ENCODE data around the gene OLFML2B. TPM values are rescaled to one million over a fixed set of nuclear protein-coding genes. Genes with fewer than 3 reads are reported as not detected.

OLFML2B gene
- total RNA-seq, 4 donors from 2014 or later, result 0.70 to 2.5 (median 1.9) TPM

- H3K36me3 ChIP-seq, result no peaks in the 10 kb centered on the region
- no peak overlapping the region for H3K27ac ChIP-seq
- no peaks in the 10 kb centered on the region for H3K4me1 ChIP-seq
- DNase-seq, result no peak
- TF ChIP-seq CTCF (IDR thresholded peaks at IDR 0.05) (peak in 2 of 6 experiments; percentile 9 to 16), POLR2A (IDR thresholded peaks at IDR 0.05) (no peak)
- no peaks in the 10 kb centered on the region for H3K9me3 ChIP-seq
- no peaks in the 10 kb centered on the region for H3K27me3 ChIP-seq
- H3K4me3 ChIP-seq, result no peak overlapping the region
Observed at GRCh38 chr1:162040657-162041056, 17.0 kb upstream of the OLFML2B start.

GRCh38 chr1:162040001-162040400 lies 16.3 kb upstream of the OLFML2B start:
- no peaks in the 10 kb centered on the region for H3K9me3 ChIP-seq
- no peak for DNase-seq
- H3K27me3 ChIP-seq, result no peaks in the 10 kb centered on the region
- H3K27ac ChIP-seq, result no peak overlapping the region
- no peaks in the 10 kb centered on the region for H3K4me1 ChIP-seq
- TF ChIP-seq POLR2A (IDR thresholded peaks at IDR 0.05) (no peak), CTCF (IDR thresholded peaks at IDR 0.05) (no peak)
- H3K36me3 ChIP-seq, result no peaks in the 10 kb centered on the region
- H3K4me3 ChIP-seq, result no peak overlapping the region

GRCh38 chr1:162038624-162039023 lies 15.0 kb upstream of the OLFML2B start:
- DNase-seq, result no peak
- no peak for TF ChIP-seq CTCF (IDR thresholded peaks at IDR 0.05)
- no peak for TF ChIP-seq POLR2A (IDR thresholded peaks at IDR 0.05)
- Histone ChIP-seq H3K27ac (no peak overlapping the region), H3K4me1 (no peaks in the 10 kb centered on the region), H3K9me3 (no peaks in the 10 kb centered on the region), H3K36me3 (no peaks in the 10 kb centered on the region), H3K27me3 (no peaks in the 10 kb centered on the region), H3K4me3 (no peak overlapping the region)

GRCh38 chr1:162036163-162036562 lies 12.5 kb upstream of the OLFML2B start:
- no peak for TF ChIP-seq POLR2A (IDR thresholded peaks at IDR 0.05)
- TF ChIP-seq CTCF (IDR thresholded peaks at IDR 0.05), result no peak
- H3K4me1 ChIP-seq, result no peaks in the 10 kb centered on the region
- no peak overlapping the region for H3K27ac ChIP-seq
- H3K9me3 ChIP-seq, result no peaks in the 10 kb centered on the region
- no peaks in the 10 kb centered on the region for H3K36me3 ChIP-seq
- H3K27me3 ChIP-seq, result no peaks in the 10 kb centered on the region
- H3K4me3 ChIP-seq, result no peak overlapping the region
- DNase-seq, result no peak

- no peaks in the 10 kb centered on the region for H3K9me3 ChIP-seq
- TF ChIP-seq POLR2A (IDR thresholded peaks at IDR 0.05) (no peak), CTCF (IDR thresholded peaks at IDR 0.05) (no peak)
- no peaks in the 10 kb centered on the region for H3K36me3 ChIP-seq
- no peak for DNase-seq
- H3K4me1 ChIP-seq, result no peaks in the 10 kb centered on the region
- H3K27me3 ChIP-seq, result no peaks in the 10 kb centered on the region
- H3K4me3 ChIP-seq, result no peak overlapping the region
- no peak overlapping the region for H3K27ac ChIP-seq
Observed at GRCh38 chr1:162035241-162035640, 11.6 kb upstream of the OLFML2B start.

- no peak for DNase-seq
- no peaks in the 10 kb centered on the region for H3K36me3 ChIP-seq
- H3K4me3 ChIP-seq, result no peak overlapping the region
- TF ChIP-seq CTCF (IDR thresholded peaks at IDR 0.05) (no peak), POLR2A (IDR thresholded peaks at IDR 0.05) (no peak)
- no peaks in the 10 kb centered on the region for H3K4me1 ChIP-seq
- H3K9me3 ChIP-seq, result no peaks in the 10 kb centered on the region
- H3K27ac ChIP-seq, result no peak overlapping the region
- no peaks in the 10 kb centered on the region for H3K27me3 ChIP-seq
Observed at GRCh38 chr1:162033428-162033827, 9.8 kb upstream of the OLFML2B start.

Measured in Peyer's patch (tissue), 4 donors.